ENCODE measurements around the gene OSBP2. TPM values are rescaled to one million over a fixed set of nuclear protein-coding genes. Genes with fewer than 3 reads are reported as not detected.

OSBP2 gene
- total RNA-seq, 1 experiment from 2014 or later: 10.2 TPM

GRCh38 chr22:30832407-30832987, 137.8 kb downstream of the OSBP2 start:
- Histone ChIP-seq H3K79me2 (ENCODE audit: low read length) (peaks cover 4% of the 10 kb centered on the region; the same call in 1 of the 2 replicates), H3K4me1 (ENCODE audit: insufficient read depth, low read length) (peaks cover 29% of the 10 kb centered on the region), H4K20me1 (ENCODE audit: low read length) (no peaks in the 10 kb centered on the region), H3K9ac (ENCODE audit: low read length) (no peak overlapping the region), H3K9me2 (replicated peaks; ENCODE audit: low read length) (no peaks in the 10 kb centered on the region), H3K9me3 (ENCODE audit: low read length) (no peaks in the 10 kb centered on the region), H3K4me3 (ENCODE audit: low read length) (no peak overlapping the region), H3K27me3 (ENCODE audit: low read length) (no peaks in the 10 kb centered on the region), H3F3A (ENCODE audit: low read length, unreplicated experiment) (peaks cover 5% of the 10 kb centered on the region), H3K4me2 (ENCODE audit: low read length) (no peak overlapping the region), H2AFZ (ENCODE audit: low read length) (no peak overlapping the region), H3K27ac (ENCODE audit: low read length) (no peak overlapping the region), H3K36me3 (ENCODE audit: low read depth, low read length) (no peaks in the 10 kb centered on the region)
- no peak for TF ChIP-seq EZH2 (IDR thresholded peaks at IDR 0.05; ENCODE audit: low read length, unreplicated experiment)
- no peak for TF ChIP-seq CTCF (conservative IDR thresholded peaks at IDR 0.05; ENCODE audit: low read depth, low read length)
- TF ChIP-seq EZH2phosphoT487 (IDR thresholded peaks at IDR 0.05; ENCODE audit: borderline replicate concordance, low read length): no peak
- ChIA-PET CTCF (no interaction called here), POLR2A (ENCODE audit: unreplicated experiment) (no interaction called here)
- DNase-seq: no peak
- ATAC-seq: no peak
- intact Hi-C loops (cut with micrococcal nuclease): loop anchor here (5.0 kb wide), 1 partner anchor 50 kb away; no protein-coding TSS in a partner anchor
- no TSS peak for BruUV-seq (replicated peaks)

- H3K4me1 ChIP-seq (ENCODE audit: insufficient read depth, low read length): peaks cover 29% of the 10 kb centered on the region
- no peaks in the 10 kb centered on the region for H3K9me2 ChIP-seq (replicated peaks; ENCODE audit: low read length)
- H3K4me2 ChIP-seq (ENCODE audit: low read length): no peak overlapping the region
- H2AFZ ChIP-seq (ENCODE audit: low read length): no peak overlapping the region
- no peaks in the 10 kb centered on the region for H3K79me2 ChIP-seq (ENCODE audit: low read length)
- H3K27me3 ChIP-seq (ENCODE audit: low read length): no peaks in the 10 kb centered on the region
- H3K36me3 ChIP-seq (ENCODE audit: low read depth, low read length): no peaks in the 10 kb centered on the region
- intact Hi-C loops (cut with micrococcal nuclease): loop anchor here (5.0 kb wide), 1 partner anchor 51 kb away; no protein-coding TSS in a partner anchor
- peaks cover 5% of the 10 kb centered on the region for H3F3A ChIP-seq (ENCODE audit: low read length, unreplicated experiment)
- no TSS peak for BruUV-seq (replicated peaks)
- ChIA-PET CTCF (no interaction called here), POLR2A (ENCODE audit: unreplicated experiment) (no interaction called here)
- H3K4me3 ChIP-seq (ENCODE audit: low read length): no peak overlapping the region
- ATAC-seq (no peak), DNase-seq (no peak)
- H3K9me3 ChIP-seq (ENCODE audit: low read length): no peaks in the 10 kb centered on the region
- no peak overlapping the region for H3K9ac ChIP-seq (ENCODE audit: low read length)
- no peaks in the 10 kb centered on the region for H4K20me1 ChIP-seq (ENCODE audit: low read length)
- no peak overlapping the region for H3K27ac ChIP-seq (ENCODE audit: low read length)
- no peak for TF ChIP-seq CTCF (conservative IDR thresholded peaks at IDR 0.05; ENCODE audit: low read depth, low read length)
- TF ChIP-seq EZH2phosphoT487 (IDR thresholded peaks at IDR 0.05; ENCODE audit: borderline replicate concordance, low read length): no peak
- TF ChIP-seq EZH2 (IDR thresholded peaks at IDR 0.05; ENCODE audit: low read length, unreplicated experiment): no peak
Measured at GRCh38 chr22:30833322-30833721, 138.6 kb downstream of the OSBP2 start.

- Histone ChIP-seq H3K9me2 (replicated peaks; ENCODE audit: low read length) (no peaks in the 10 kb centered on the region), H3K27me3 (ENCODE audit: low read length) (no peaks in the 10 kb centered on the region), H3K9ac (ENCODE audit: low read length) (no peak overlapping the region), H2AFZ (ENCODE audit: low read length) (no peak overlapping the region), H3K27ac (ENCODE audit: low read length) (peak overlapping the region; percentile 36; the same call in 1 of the 2 replicates), H3K36me3 (ENCODE audit: low read depth, low read length) (no peaks in the 10 kb centered on the region), H3K4me3 (ENCODE audit: low read length) (no peak overlapping the region), H3F3A (ENCODE audit: low read length, unreplicated experiment) (no peaks in the 10 kb centered on the region), H3K79me2 (ENCODE audit: low read length) (no peaks in the 10 kb centered on the region), H3K9me3 (ENCODE audit: low read length) (no peaks in the 10 kb centered on the region), H3K4me1 (ENCODE audit: insufficient read depth, low read length) (peaks cover 7% of the 10 kb centered on the region), H4K20me1 (ENCODE audit: low read length) (no peaks in the 10 kb centered on the region), H3K4me2 (ENCODE audit: low read length) (no peak overlapping the region)
- DNase-seq: no peak
- ChIA-PET POLR2A (ENCODE audit: unreplicated experiment) (no interaction called here), CTCF (no interaction called here)
- no peak for TF ChIP-seq EZH2 (IDR thresholded peaks at IDR 0.05; ENCODE audit: low read length, unreplicated experiment)
- intact Hi-C loops (cut with micrococcal nuclease): no loop called here
- BruUV-seq (replicated peaks): no TSS peak
- no peak for ATAC-seq
Measured at GRCh38 chr22:30837531-30837930, 142.9 kb downstream of the OSBP2 start.

All from PC-3 (cell line).